Measurements from ENCODE around the gene CDCA3.
"Not testable (repeated sequence)": the region's sequence is repeated elsewhere in the genome, so short reads cannot be mapped to it uniquely, and the experiment has no call there.

CDCA3 gene

DNA sequence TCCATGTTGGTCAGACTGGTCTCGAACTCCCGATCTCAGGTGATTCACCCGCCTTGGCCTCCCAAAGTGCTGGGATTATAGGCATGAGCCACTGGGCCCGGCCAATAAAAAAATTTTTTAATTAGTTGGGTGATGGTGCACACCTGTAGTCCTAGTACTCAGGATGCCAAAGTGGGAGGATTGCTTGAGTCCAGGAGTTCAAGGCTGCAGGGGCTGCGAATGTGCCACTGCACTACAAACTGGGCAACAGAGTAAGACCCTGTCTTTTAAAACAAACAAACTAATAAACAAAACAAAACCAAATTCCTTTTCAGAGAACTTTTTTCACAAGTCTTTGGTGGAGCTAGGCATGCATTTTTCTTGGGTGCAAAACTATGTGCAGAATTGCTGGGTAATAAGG lies 32.2 kb upstream of the CDCA3 start:
- H3K9ac ChIP-seq: no peak overlapping the region
- no peak overlapping the region for H3K4me2 ChIP-seq (ENCODE audit: low read length)
- no peaks in the 10 kb centered on the region for H3K9me3 ChIP-seq (ENCODE audit: control insufficient read depth, low read length)
- H3K4me1 ChIP-seq: no peaks in the 10 kb centered on the region
- TF ChIP-seq, protein P1, sequence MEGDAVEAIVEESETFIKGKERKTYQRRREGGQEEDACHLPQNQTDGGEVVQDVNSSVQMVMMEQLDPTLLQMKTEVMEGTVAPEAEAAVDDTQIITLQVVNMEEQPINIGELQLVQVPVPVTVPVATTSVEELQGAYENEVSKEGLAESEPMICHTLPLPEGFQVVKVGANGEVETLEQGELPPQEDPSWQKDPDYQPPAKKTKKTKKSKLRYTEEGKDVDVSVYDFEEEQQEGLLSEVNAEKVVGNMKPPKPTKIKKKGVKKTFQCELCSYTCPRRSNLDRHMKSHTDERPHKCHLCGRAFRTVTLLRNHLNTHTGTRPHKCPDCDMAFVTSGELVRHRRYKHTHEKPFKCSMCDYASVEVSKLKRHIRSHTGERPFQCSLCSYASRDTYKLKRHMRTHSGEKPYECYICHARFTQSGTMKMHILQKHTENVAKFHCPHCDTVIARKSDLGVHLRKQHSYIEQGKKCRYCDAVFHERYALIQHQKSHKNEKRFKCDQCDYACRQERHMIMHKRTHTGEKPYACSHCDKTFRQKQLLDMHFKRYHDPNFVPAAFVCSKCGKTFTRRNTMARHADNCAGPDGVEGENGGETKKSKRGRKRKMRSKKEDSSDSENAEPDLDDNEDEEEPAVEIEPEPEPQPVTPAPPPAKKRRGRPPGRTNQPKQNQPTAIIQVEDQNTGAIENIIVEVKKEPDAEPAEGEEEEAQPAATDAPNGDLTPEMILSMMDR (IDR thresholded peaks at IDR 0.05): no peak
- H3K79me2 ChIP-seq: no peaks in the 10 kb centered on the region
- H3K27me3 ChIP-seq (ENCODE audit: control insufficient read depth, insufficient read depth, low read length): no peaks in the 10 kb centered on the region
- H3K36me3 ChIP-seq (ENCODE audit: control insufficient read depth, insufficient read depth, low read length): no peaks in the 10 kb centered on the region
- H2AFZ ChIP-seq: no peak overlapping the region
- no peak overlapping the region for H3K27ac ChIP-seq
- H3K4me3 ChIP-seq (ENCODE audit: low read depth, low read length): no peak overlapping the region

DNA sequence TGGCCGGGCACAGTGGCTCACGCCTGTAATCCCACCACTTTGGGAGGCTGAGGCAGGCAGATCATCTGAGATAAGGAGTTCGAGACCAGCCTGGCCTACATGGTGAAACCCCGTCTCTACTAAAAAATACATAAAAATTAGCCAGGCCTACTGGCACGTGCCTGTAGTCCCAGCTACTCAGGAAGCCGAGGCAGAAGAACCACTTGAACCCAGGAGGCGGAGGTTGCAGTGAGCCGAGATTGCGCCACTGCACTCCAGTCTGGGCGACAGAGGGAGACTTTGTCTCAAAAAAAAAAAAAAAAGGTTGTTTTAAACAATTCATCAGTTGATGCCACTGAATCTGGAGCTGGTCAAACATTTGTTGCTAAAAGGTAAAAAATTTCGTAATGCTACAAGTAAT lies 28.7 kb upstream of the CDCA3 start:
- H3K4me1 ChIP-seq; H3K4me3 ChIP-seq (ENCODE audit: low read depth, low read length); H3K36me3 ChIP-seq (ENCODE audit: control insufficient read depth, insufficient read depth, low read length); H3K4me2 ChIP-seq (ENCODE audit: low read length); H3K9me3 ChIP-seq (ENCODE audit: control insufficient read depth, low read length); H3K27ac ChIP-seq; H3K79me2 ChIP-seq; H3K9ac ChIP-seq; H2AFZ ChIP-seq; H3K27me3 ChIP-seq (ENCODE audit: control insufficient read depth, insufficient read depth, low read length): not testable (repeated sequence)

DNA sequence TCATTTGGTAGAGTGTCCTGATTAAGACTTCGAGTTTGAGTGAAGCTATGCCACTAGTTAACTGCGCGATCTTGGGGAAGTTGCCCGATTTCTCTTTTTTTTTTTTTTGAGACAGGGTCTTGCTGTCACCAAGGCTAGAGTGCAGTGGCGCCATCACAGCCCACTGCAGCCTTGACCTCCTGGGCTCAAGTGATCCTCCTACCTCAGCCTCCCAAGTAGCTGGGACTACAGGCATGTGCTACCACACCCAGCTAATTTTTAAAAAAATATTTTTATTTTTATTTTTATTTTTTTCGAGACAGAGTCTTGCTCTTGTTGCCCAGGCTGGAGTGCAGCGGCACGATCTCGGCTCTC lies 22.9 kb upstream of the CDCA3 start:
- not testable (repeated sequence) for H3K36me3 ChIP-seq (ENCODE audit: control insufficient read depth, insufficient read depth, low read length); H3K9me3 ChIP-seq (ENCODE audit: control insufficient read depth, low read length); H3K27me3 ChIP-seq (ENCODE audit: control insufficient read depth, insufficient read depth, low read length); H3K9ac ChIP-seq; H3K79me2 ChIP-seq
- Histone ChIP-seq H3K27ac (peak overlapping the region; percentile 79), H2AFZ (peak overlapping the region; percentile 86), H3K4me3 (ENCODE audit: low read depth, low read length) (peak overlapping the region; percentile 84), H3K4me2 (ENCODE audit: low read length) (peak overlapping the region; percentile 100), H3K4me1 (peaks cover 16% of the 10 kb centered on the region)

DNA sequence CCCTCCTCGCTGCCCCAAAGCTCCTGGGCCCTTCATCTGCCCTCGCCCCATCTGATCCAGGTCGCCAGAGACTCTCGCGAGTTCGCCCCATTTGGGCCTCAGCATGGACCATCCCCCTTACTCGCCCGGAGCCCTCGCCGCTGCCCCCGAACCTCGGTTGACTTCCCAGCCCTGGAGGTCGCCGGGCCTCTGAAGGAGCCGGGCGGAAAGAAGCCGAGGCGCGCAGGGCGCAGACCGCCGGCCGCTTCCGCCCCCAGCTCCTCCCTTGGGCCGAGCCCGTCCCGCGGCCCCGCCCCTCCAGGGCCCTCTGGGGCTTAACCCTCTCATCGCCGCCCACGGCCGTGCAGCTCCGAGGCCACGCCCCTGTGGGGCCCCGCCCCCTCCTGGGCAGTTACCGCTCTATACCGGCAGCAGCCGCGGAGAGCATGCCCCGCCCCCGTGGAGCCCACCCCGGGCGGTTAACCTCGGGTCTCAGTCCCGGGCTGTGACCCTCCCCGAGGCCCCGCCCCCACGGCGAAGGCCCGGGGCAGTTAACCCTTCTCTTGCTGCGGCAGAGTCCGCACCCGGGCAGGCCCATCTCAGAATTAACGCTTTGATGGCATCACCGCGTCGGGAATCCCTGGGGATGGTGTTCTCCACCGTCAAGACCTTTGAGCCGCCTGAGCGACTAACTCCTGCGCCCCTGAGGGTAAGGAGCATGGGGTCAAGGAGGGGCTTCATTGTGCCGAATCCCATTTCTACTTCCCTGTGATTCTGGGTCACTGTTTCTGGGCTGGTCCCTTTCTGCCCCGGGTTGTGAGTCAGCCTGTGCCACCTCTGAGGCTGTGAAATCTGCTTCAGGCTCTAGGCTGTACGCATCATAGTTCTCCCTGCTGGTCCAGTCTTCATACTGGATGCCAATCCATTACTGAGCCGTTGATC lies 22.3 kb upstream of the CDCA3 start, which contains the start of gene SPSB2:
Gene SPSB2, minus strand, starts transcription at position 210 of the 921 bp plus-strand sequence. CDS start 402 bp downstream, outside the sequence.
- peak within 1 kb of the TSS; percentile 100 for H3K4me2 ChIP-seq (ENCODE audit: low read length)
- no peaks in the 10 kb centered on the region for H3K79me2 ChIP-seq
- no peaks in the 10 kb centered on the region for H3K27me3 ChIP-seq (ENCODE audit: control insufficient read depth, insufficient read depth, low read length)
- H3K36me3 ChIP-seq (ENCODE audit: control insufficient read depth, insufficient read depth, low read length): no peaks in the 10 kb centered on the region
- H3K9me3 ChIP-seq (ENCODE audit: control insufficient read depth, low read length): no peaks in the 10 kb centered on the region
- H3K9ac ChIP-seq: peak within 1 kb of the TSS; percentile 81
- TF ChIP-seq, protein P1 (IDR thresholded peaks at IDR 0.05): no peak
- peak within 1 kb of the TSS; percentile 84 for H3K4me3 ChIP-seq (ENCODE audit: low read depth, low read length)
- peak within 1 kb of the TSS; percentile 79 for H3K27ac ChIP-seq
- peaks cover 23% of the 10 kb centered on the region for H3K4me1 ChIP-seq
- H2AFZ ChIP-seq: peak within 1 kb of the TSS; percentile 86

DNA sequence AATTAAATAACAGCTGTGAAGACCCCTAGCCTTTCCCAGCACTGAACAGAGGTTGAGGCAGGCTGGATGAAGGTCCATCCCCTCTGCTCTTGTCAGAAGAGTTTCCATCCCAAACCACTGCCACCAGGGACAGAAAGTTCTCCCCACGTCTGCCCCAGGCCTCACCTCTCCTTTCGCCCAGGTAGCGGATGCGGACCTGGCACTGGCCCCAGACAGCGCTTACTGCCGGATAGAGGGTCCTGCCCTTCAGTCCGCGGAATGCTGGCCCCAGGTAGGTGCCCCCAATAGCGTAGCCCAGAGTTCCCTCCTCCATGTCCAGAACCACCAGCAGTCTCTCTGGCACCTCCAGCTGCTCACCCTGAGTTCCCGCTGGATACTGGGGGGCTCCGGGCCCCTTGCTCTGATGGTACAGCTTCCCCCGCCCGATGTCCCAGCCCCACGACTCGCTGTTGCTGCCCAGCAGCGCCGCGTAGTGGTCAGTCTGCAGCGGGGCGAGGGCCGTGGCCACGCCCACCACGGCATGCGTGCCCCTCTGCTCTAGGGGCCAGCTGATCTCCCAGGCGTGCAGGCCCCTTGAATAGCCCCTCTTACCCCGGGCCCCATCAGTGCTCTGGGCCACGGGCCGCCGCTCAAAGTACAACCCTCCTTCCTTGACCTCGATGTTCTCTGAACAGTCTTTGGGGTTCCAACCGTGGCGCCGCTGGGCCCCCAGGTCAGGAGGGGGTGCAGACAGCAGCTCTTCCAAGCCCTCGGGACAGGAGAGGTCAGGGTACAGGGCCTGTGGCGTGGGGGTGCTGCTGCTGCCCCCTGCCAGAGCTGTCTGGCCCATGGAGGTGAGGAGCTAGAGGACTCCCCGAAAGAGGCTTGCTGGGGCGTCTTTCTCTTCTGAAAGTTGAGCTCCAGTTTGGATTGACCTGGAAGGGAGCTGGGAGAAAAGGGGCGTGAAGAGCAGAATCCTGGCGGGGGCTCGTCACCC lies 21.3 kb upstream of the CDCA3 start:
- TF ChIP-seq, protein P1 (IDR thresholded peaks at IDR 0.05): peak; percentile 97
- no peaks in the 10 kb centered on the region for H3K9me3 ChIP-seq (ENCODE audit: control insufficient read depth, low read length)
- H3K4me1 ChIP-seq: peaks cover 24% of the 10 kb centered on the region

More for the DNA sequence above, 21.3 kb upstream of the CDCA3 start:
- Histone ChIP-seq H3K27me3 (ENCODE audit: control insufficient read depth, insufficient read depth, low read length) (no peaks in the 10 kb centered on the region), H3K4me3 (ENCODE audit: low read depth, low read length) (peak overlapping the region; percentile 84), H2AFZ (peak overlapping the region; percentile 86), H3K36me3 (ENCODE audit: control insufficient read depth, insufficient read depth, low read length) (no peaks in the 10 kb centered on the region), H3K79me2 (no peaks in the 10 kb centered on the region), H3K9ac (peak overlapping the region; percentile 81), H3K4me2 (ENCODE audit: low read length) (peak overlapping the region; percentile 100), H3K27ac (peak overlapping the region; percentile 79)
